ENCODE measurements around the gene HLA-DOB.

Gene HLA-DOB

GRCh38 chr6:32858194-32858593 is 41.4 kb upstream of the HLA-DOB start:
- no peak overlapping the region for H4K91ac ChIP-seq (ENCODE audit: low read length)
- H2BK15ac ChIP-seq (ENCODE audit: low read depth, poor library complexity, severe bottlenecking), result no peak overlapping the region
- H2BK12ac ChIP-seq (ENCODE audit: low read length in 2 of 2), result no peak overlapping the region
- H3K27me3 ChIP-seq (ENCODE audit: control insufficient read depth in 1 of 2, insufficient read depth in 1 of 2, low read length in 2 of 2), result no peaks in the 10 kb centered on the region
- peaks cover 11% of the 10 kb centered on the region for H3K79me1 ChIP-seq (replicated peaks; ENCODE audit: low read length, poor library complexity, severe bottlenecking)
- H3K4ac ChIP-seq (ENCODE audit: low read depth in 1 of 2, low read length in 2 of 2), result no peak overlapping the region
- H2AK5ac ChIP-seq (ENCODE audit: low read length, severe bottlenecking), result no peak overlapping the region
- H3K4me3 ChIP-seq (ENCODE audit: insufficient read depth in 1 of 2, low read depth in 1 of 2, low read length in 2 of 2), result no peak overlapping the region
- H2BK120ac ChIP-seq (ENCODE audit: low read depth, low read length), result no peak overlapping the region
- H3K9me3 ChIP-seq (ENCODE audit: control insufficient read depth, low read length), result no peaks in the 10 kb centered on the region
- no peak overlapping the region for H2AFZ ChIP-seq (ENCODE audit: low read depth, low read length)
- H3K23ac ChIP-seq (ENCODE audit: low read length in 2 of 2), result no peak overlapping the region
- no peak overlapping the region for H4K8ac ChIP-seq (ENCODE audit: low read length)
- peaks cover 0 to 36% of the 10 kb centered on the region in 2 experiments for H3K36me3 ChIP-seq (ENCODE audit: control insufficient read depth in 1 of 2, insufficient read depth in 2 of 2, low read depth in 1 of 2, low read length in 2 of 2)
- no peak overlapping the region for H3K9ac ChIP-seq (ENCODE audit: low read length)
- H3K4me2 ChIP-seq (ENCODE audit: low read length, poor library complexity, severe bottlenecking), result no peak overlapping the region
- DNase-seq, result no peak
- 86% methylated on average over 5 of the region's 5 CpGs for WGBS
- no peak overlapping the region for H2BK5ac ChIP-seq (ENCODE audit: low read depth, low read length, poor library complexity, severe bottlenecking)
- H3K4me1 ChIP-seq (ENCODE audit: control insufficient read depth, insufficient read depth, low read depth, low read length), result peaks cover 4% of the 10 kb centered on the region
- H3K14ac ChIP-seq (ENCODE audit: low read length in 2 of 2), result no peak overlapping the region
- H3K27ac ChIP-seq (ENCODE audit: low read length, poor library complexity, severe bottlenecking), result no peak overlapping the region
- no peak overlapping the region for H3K18ac ChIP-seq (ENCODE audit: low read depth in 1 of 2, low read length in 2 of 2)

- Histone ChIP-seq H2BK120ac (ENCODE audit: low read depth, low read length) (no peak overlapping the region), H2AFZ (ENCODE audit: low read depth, low read length) (no peak overlapping the region), H3K18ac (ENCODE audit: low read depth in 1 of 2, low read length in 2 of 2) (no peak overlapping the region), H3K4ac (ENCODE audit: low read depth in 1 of 2, low read length in 2 of 2) (no peak overlapping the region), H4K8ac (ENCODE audit: low read length) (no peak overlapping the region), H3K4me2 (ENCODE audit: low read length, poor library complexity, severe bottlenecking) (no peak overlapping the region), H3K4me1 (ENCODE audit: control insufficient read depth, insufficient read depth, low read depth, low read length) (peaks cover 7% of the 10 kb centered on the region), H3K27me3 (ENCODE audit: control insufficient read depth in 1 of 2, insufficient read depth in 1 of 2, low read length in 2 of 2) (no peaks in the 10 kb centered on the region), H3K9me3 (ENCODE audit: control insufficient read depth, low read length) (no peaks in the 10 kb centered on the region), H3K79me1 (replicated peaks; ENCODE audit: low read length, poor library complexity, severe bottlenecking) (peaks cover 11% of the 10 kb centered on the region), H3K14ac (ENCODE audit: low read length in 2 of 2) (no peak overlapping the region), H2BK15ac (ENCODE audit: low read depth, poor library complexity, severe bottlenecking) (no peak overlapping the region), H3K27ac (ENCODE audit: low read length, poor library complexity, severe bottlenecking) (no peak overlapping the region), H3K9ac (ENCODE audit: low read length) (no peak overlapping the region), H2BK5ac (ENCODE audit: low read depth, low read length, poor library complexity, severe bottlenecking) (no peak overlapping the region), H3K4me3 (ENCODE audit: insufficient read depth in 1 of 2, low read depth in 1 of 2, low read length in 2 of 2) (no peak overlapping the region), H3K23ac (ENCODE audit: low read length in 2 of 2) (no peak overlapping the region), H2BK12ac (ENCODE audit: low read length in 2 of 2) (no peak overlapping the region), H3K36me3 (ENCODE audit: control insufficient read depth in 1 of 2, insufficient read depth in 2 of 2, low read depth in 1 of 2, low read length in 2 of 2) (peaks cover 0 to 36% of the 10 kb centered on the region in 2 experiments), H2AK5ac (ENCODE audit: low read length, severe bottlenecking) (no peak overlapping the region), H4K91ac (ENCODE audit: low read length) (no peak overlapping the region)
- WGBS, result 76% methylated on average over 14 of the region's 14 CpGs
- DNase-seq, result no peak
These were observed 40.5 kb upstream of the HLA-DOB start for GRCh38 chr6:32857156-32857891.

- WGBS, result 92% methylated on average over 3 of the region's 8 CpGs
These were observed 38.8 kb upstream of the HLA-DOB start for GRCh38 chr6:32855467-32856174.

More at GRCh38 chr6:32855467-32856174, 38.8 kb upstream of the HLA-DOB start:
- H3K4me1 ChIP-seq (ENCODE audit: control insufficient read depth, insufficient read depth, low read depth, low read length), result peaks cover 12% of the 10 kb centered on the region
- H3K23ac ChIP-seq (ENCODE audit: low read length in 2 of 2), result no peak overlapping the region
- no peak overlapping the region for H3K4me2 ChIP-seq (ENCODE audit: low read length, poor library complexity, severe bottlenecking)
- no peak overlapping the region for H2AFZ ChIP-seq (ENCODE audit: low read depth, low read length)
- DNase-seq, result peak; percentile 28
- H3K79me1 ChIP-seq (replicated peaks; ENCODE audit: low read length, poor library complexity, severe bottlenecking), result peaks cover 21% of the 10 kb centered on the region
- H4K8ac ChIP-seq (ENCODE audit: low read length), result no peak overlapping the region
- H3K14ac ChIP-seq (ENCODE audit: low read length in 2 of 2), result no peak overlapping the region
- H3K9me3 ChIP-seq (ENCODE audit: control insufficient read depth, low read length), result no peaks in the 10 kb centered on the region
- no peak overlapping the region for H2BK5ac ChIP-seq (ENCODE audit: low read depth, low read length, poor library complexity, severe bottlenecking)
- no peak overlapping the region for H2BK15ac ChIP-seq (ENCODE audit: low read depth, poor library complexity, severe bottlenecking)
- peak overlapping the region; percentile 90 for H3K9ac ChIP-seq (ENCODE audit: low read length)
- no peak overlapping the region for H3K4ac ChIP-seq (ENCODE audit: low read depth in 1 of 2, low read length in 2 of 2)
- peaks cover 5 to 50% of the 10 kb centered on the region in 2 experiments for H3K36me3 ChIP-seq (ENCODE audit: control insufficient read depth in 1 of 2, insufficient read depth in 2 of 2, low read depth in 1 of 2, low read length in 2 of 2)
- no peak overlapping the region for H2BK12ac ChIP-seq (ENCODE audit: low read length in 2 of 2)
- H2BK120ac ChIP-seq (ENCODE audit: low read depth, low read length), result no peak overlapping the region
- H4K91ac ChIP-seq (ENCODE audit: low read length), result no peak overlapping the region
- no peak overlapping the region for H3K18ac ChIP-seq (ENCODE audit: low read depth in 1 of 2, low read length in 2 of 2)
- no peak overlapping the region for H3K27ac ChIP-seq (ENCODE audit: low read length, poor library complexity, severe bottlenecking)
- H3K27me3 ChIP-seq (ENCODE audit: control insufficient read depth in 1 of 2, insufficient read depth in 1 of 2, low read length in 2 of 2), result no peaks in the 10 kb centered on the region
- H2AK5ac ChIP-seq (ENCODE audit: low read length, severe bottlenecking), result no peak overlapping the region
- H3K4me3 ChIP-seq (ENCODE audit: insufficient read depth in 1 of 2, low read depth in 1 of 2, low read length in 2 of 2), result no peak overlapping the region

Measured in mesenchymal stem cell (in vitro differentiated cells and primary cell).